ENCODE results near the gene PBRM1. TPM values are rescaled to one million over a fixed set of nuclear protein-coding genes. Genes with fewer than 3 reads are reported as not detected.

PBRM1 gene
- total RNA-seq, 1 donor from 2014 or later, result 88.6 TPM

GRCh38 chr3:52530918-52531826 lies 154.5 kb downstream of the PBRM1 start:
- TF ChIP-seq CTCF (conservative IDR thresholded peaks at IDR 0.05), result no peak
- no peaks in the 10 kb centered on the region for H3K27me3 Mint-ChIP-seq
- no peak for DNase-seq (ENCODE audit: extremely low spot score, unreplicated experiment)
- H3K4me1 Mint-ChIP-seq (ENCODE audit: unreplicated experiment), result peaks cover 17% of the 10 kb centered on the region
- no peaks in the 10 kb centered on the region for H3K9me3 Mint-ChIP-seq
- H3K36me3 Mint-ChIP-seq, result no peaks in the 10 kb centered on the region
- H3K4me3 Mint-ChIP-seq, result peak overlapping the region; percentile 86
- H3K27ac Mint-ChIP-seq, result no peak overlapping the region

- TF ChIP-seq CTCF (conservative IDR thresholded peaks at IDR 0.05), result no peak
- Mint-ChIP-seq H3K4me1 (ENCODE audit: unreplicated experiment) (peaks cover 10% of the 10 kb centered on the region), H3K27ac (no peak overlapping the region), H3K36me3 (peaks cover 3% of the 10 kb centered on the region), H3K4me3 (no peak overlapping the region), H3K9me3 (no peaks in the 10 kb centered on the region), H3K27me3 (no peaks in the 10 kb centered on the region)
- no peak for DNase-seq (ENCODE audit: extremely low spot score, unreplicated experiment)
Measured at GRCh38 chr3:52529376-52530333, 156.1 kb downstream of the PBRM1 start.

- no peak for DNase-seq (ENCODE audit: extremely low spot score, unreplicated experiment)
- Mint-ChIP-seq H3K9me3 (no peaks in the 10 kb centered on the region), H3K4me3 (no peak overlapping the region), H3K27ac (no peak overlapping the region), H3K4me1 (ENCODE audit: unreplicated experiment) (peaks cover 7% of the 10 kb centered on the region), H3K27me3 (no peaks in the 10 kb centered on the region), H3K36me3 (peaks cover 10% of the 10 kb centered on the region)
- no peak for TF ChIP-seq CTCF (conservative IDR thresholded peaks at IDR 0.05)
Measured at GRCh38 chr3:52528586-52529375, 156.9 kb downstream of the PBRM1 start.

GRCh38 chr3:52527732-52528585 lies 157.8 kb downstream of the PBRM1 start:
- Mint-ChIP-seq H3K4me1 (ENCODE audit: unreplicated experiment) (peaks cover 7% of the 10 kb centered on the region), H3K36me3 (peaks cover 10% of the 10 kb centered on the region), H3K9me3 (no peaks in the 10 kb centered on the region), H3K27ac (no peak overlapping the region), H3K4me3 (no peak overlapping the region), H3K27me3 (no peaks in the 10 kb centered on the region)
- no peak for TF ChIP-seq CTCF (conservative IDR thresholded peaks at IDR 0.05)
- no peak for DNase-seq (ENCODE audit: extremely low spot score, unreplicated experiment)
